AG04450 (cell line): ENCODE measurements around the gene MICB. TPM values are rescaled to one million over a fixed set of nuclear protein-coding genes. Genes with fewer than 3 reads are reported as not detected.
"Not testable (repeated sequence)": the region's sequence is repeated elsewhere in the genome, so short reads cannot be mapped to it uniquely, and the experiment has no call there.

ENCODE experiments used
- CTCF ChIA-PET: fragments of 300-600, 350-600 bp; formaldehyde crosslinking; extraction: SDS; loops from one replicate; lab custom pipeline; 2022; ENCODE audit warnings: antibody characterized with exemption, inconsistent platforms; lab: Charles Lee
- POLR2A ChIA-PET: fragments of 350-600 bp; formaldehyde crosslinking; extraction: SDS; loops from one replicate; lab custom pipeline; 2021; ENCODE audit warnings: antibody characterized with exemption, inconsistent platforms; lab: Yijun Ruan, JAX
- DNase-seq: peaks from one replicate; pipeline ENCODE4 v3.0.0-alpha.2; 2011; ENCODE audit warnings: low read depth, low spot score
- H3K27ac ChIP-seq: one replicate; pipeline ENCODE4 v1.5.1; 2012; ENCODE audit warnings: low read depth, low read length, control low read depth
- H3K27me3 ChIP-seq: one replicate; pipeline ENCODE4 v1.6.0; 2012; ENCODE audit warnings: low read length; ENCODE audit not compliant: control insufficient read depth, insufficient read depth
- H3K4me3 ChIP-seq: 2 replicates; pipeline ENCODE4 v1.5.1; 2011; ENCODE audit warnings: mild to moderate bottlenecking, low read depth, low read length, control low read depth
- H3K9me3 ChIP-seq: 2 replicates; pipeline ENCODE4 v1.5.1; 2012; ENCODE audit warnings: low read length; ENCODE audit not compliant: control insufficient read depth, insufficient read depth
- polyA minus RNA-seq: library from RNA; depleted of rRNA, polyadenylated mRNA; stranded (reverse); fragments of >200 nt; gene quantifications from 2 replicates; pipeline ENCODE4 v1.2.3, GENCODE V29; 2011; rRNA and poly(A)+ RNA removed
- polyA plus RNA-seq: library from polyadenylated mRNA; depleted of rRNA; stranded (reverse); fragments of >200 nt; gene quantifications from 2 replicates; pipeline ENCODE4 v1.2.3, GENCODE V29; 2011; rRNA removed
- TF ChIP-seq, protein P1 (sequence below): IDR thresholded peaks from 2 replicates; pipeline ENCODE4 v1.5.1; 2011; ENCODE audit warnings: low read depth, low read length, control low read depth, inconsistent platforms

The MICB gene
- polyA plus RNA-seq (17.9 and 19.0 TPM in 2 replicates), polyA minus RNA-seq (25.3 and 25.5 TPM in 2 replicates)

DNA sequence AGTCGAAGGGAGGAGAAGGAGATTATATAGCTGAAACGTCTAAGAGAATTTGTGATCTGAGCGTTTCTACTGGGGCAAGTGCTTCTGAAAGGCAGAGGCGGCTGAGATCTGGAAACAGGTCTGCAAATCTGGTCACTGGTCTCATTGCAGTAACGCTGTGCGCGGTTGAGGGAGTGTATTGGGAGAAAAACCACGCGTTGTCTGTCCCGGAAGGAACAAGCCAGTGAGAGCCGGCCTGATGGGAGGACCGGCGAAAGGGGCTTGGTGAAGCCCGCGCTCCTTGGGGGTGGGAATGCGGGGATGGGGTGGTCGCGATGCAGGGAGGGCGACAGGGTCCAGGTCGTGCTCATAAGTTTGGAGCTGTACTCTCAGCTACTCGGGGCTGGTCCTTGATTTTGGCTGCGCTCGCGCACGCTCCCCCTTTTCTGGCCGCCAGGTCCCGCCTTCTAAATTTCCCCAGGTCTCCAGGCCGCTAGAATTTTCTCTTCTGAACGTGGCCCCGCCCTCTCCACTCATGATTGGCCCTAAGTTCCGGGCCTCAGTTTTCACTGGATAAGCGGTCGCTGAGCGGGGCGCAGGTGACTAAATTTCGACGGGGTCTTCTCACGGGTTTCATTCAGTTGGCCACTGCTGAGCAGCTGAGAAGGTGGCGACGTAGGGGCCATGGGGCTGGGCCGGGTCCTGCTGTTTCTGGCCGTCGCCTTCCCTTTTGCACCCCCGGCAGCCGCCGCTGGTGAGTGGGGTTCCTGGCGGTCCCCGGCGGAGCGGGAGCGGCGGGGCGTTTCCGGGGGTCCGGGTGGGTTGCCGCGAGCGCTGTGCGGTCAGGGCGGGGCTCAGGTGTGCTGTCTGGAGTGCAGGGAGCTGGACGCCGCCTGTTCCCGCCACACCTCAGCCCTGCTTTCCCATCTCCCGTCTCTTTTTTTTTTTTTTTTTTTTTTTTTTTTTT lies at the start of gene MICB:
MICB (plus strand) TSS at position 615 of the 946 bp plus-strand sequence; CDS start at position 664, 49 bp downstream.
- peak within 1 kb of the TSS; percentile 3 for H3K27ac ChIP-seq
- CTCF ChIA-PET: interaction anchor here (1.5 kb wide), 1 partner anchor 100 kb away, joined by 6 read pairs; no protein-coding TSS in a partner anchor
- H3K9me3 ChIP-seq: no peaks in the 10 kb centered on the region
- TF ChIP-seq, protein P1, sequence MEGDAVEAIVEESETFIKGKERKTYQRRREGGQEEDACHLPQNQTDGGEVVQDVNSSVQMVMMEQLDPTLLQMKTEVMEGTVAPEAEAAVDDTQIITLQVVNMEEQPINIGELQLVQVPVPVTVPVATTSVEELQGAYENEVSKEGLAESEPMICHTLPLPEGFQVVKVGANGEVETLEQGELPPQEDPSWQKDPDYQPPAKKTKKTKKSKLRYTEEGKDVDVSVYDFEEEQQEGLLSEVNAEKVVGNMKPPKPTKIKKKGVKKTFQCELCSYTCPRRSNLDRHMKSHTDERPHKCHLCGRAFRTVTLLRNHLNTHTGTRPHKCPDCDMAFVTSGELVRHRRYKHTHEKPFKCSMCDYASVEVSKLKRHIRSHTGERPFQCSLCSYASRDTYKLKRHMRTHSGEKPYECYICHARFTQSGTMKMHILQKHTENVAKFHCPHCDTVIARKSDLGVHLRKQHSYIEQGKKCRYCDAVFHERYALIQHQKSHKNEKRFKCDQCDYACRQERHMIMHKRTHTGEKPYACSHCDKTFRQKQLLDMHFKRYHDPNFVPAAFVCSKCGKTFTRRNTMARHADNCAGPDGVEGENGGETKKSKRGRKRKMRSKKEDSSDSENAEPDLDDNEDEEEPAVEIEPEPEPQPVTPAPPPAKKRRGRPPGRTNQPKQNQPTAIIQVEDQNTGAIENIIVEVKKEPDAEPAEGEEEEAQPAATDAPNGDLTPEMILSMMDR: no peak
- H3K4me3 ChIP-seq: peak within 1 kb of the TSS; percentile 71
- POLR2A ChIA-PET: interaction anchor here (0.7 to 1.6 kb wide), 3 partner anchors 19 to 852 kb away, joined by 4 to 11 read pairs (median 6); partner anchors contain the start of gene DDX39B
- no peak for DNase-seq
- no peaks in the 10 kb centered on the region for H3K27me3 ChIP-seq

DNA sequence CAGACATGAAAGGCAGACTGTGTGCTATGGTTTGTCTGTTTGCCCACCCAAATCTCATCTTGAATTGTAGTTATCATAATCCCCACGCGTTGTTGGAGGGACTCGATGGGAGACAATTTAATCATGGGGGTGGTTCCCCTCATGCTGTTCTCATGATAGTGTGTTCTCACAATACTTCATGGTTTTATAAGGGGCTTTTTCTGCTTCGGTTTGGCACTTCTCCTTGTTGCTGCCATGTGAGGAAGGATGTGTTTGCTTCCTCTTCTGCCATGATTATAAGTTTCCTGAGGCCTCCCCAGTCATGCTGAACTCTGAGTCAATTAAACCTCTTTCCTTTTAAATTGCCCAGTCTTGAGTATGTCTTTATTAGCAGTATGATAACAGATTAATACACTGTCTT lies 47.2 kb upstream of the MICB start:
- TF ChIP-seq, protein P1: no peak
- ChIA-PET POLR2A (no interaction called here), CTCF (no interaction called here)
- DNase-seq: no peak
- H3K27me3 ChIP-seq: peaks cover 16% of the 10 kb centered on the region
- H3K4me3 ChIP-seq: no peak overlapping the region
- H3K9me3 ChIP-seq: no peaks in the 10 kb centered on the region
- no peak overlapping the region for H3K27ac ChIP-seq

DNA sequence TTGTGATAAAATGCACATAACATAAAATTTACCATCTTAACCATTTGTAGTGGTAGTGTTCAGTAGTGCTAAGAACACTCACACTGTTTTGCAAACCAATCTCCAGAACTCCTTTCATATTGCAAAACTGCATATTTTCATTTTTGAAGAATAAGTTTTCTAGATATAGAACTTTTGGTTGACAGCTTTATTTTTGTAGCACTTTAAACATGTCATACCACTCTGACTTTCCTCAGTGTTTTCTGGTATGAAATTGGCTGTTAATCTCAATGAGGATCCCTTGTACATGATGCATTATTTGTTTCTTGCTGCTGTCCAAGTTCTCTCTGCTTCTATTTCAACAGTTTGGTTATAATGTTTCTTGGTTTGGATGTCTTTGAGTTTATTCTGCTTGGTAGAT lies 45.1 kb upstream of the MICB start:
- H3K27me3 ChIP-seq: peaks cover 17% of the 10 kb centered on the region
- no peaks in the 10 kb centered on the region for H3K9me3 ChIP-seq
- no peak overlapping the region for H3K27ac ChIP-seq
- CTCF ChIA-PET: no interaction called here
- DNase-seq: no peak
- TF ChIP-seq, protein P1: no peak
- no peak overlapping the region for H3K4me3 ChIP-seq
- POLR2A ChIA-PET: no interaction called here

DNA sequence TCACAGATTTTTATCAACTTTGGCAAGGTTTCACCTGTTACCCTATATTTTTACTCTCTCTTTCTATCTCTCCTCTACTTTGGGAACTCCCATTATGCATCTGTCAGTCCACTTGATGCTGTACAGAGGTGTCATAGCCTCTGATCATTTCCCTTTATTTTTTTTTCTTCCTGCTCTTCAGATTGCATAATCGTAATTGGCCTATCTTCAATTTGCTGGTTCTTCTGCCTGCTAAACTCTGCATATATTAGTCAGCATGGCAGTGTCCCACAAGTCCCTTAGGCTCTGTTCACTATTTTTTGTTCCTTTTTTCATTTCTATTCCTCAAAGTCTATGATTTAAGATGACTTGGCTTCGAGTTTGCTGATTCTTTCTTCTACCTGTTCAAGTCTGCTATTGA lies 44.7 kb upstream of the MICB start:
- no peak for DNase-seq

DNA sequence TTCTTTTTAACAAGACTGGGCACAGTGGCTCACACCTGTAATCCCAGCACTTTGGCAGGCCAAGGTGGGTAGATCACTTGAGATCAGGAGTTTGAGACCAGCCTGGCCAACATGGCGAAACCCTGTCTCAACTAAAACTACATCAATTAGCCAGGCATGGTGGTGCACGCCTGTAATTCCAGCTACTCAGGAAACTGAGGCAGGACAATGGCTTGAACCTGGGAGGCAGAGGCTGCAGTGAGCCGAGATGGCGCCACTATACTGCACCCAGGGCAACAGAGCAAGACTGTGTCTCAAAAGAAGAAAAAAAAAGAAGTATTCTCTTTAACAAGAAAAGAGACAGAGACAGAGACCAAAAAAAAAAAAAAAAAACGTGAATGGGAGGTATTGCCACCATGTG lies 38.1 kb upstream of the MICB start:
- H3K4me3 ChIP-seq, POLR2A ChIA-PET, H3K9me3 ChIP-seq, CTCF ChIA-PET, DNase-seq, H3K27ac ChIP-seq: not testable (repeated sequence)
- H3K27me3 ChIP-seq: peaks cover 20% of the 10 kb centered on the region

More for the DNA sequence above, 44.7 kb upstream of the MICB start:
- no peak overlapping the region for H3K4me3 ChIP-seq
- TF ChIP-seq, protein P1: no peak
- POLR2A ChIA-PET: no interaction called here
- no peak overlapping the region for H3K27ac ChIP-seq
- H3K9me3 ChIP-seq: no peaks in the 10 kb centered on the region
- peaks cover 17% of the 10 kb centered on the region for H3K27me3 ChIP-seq
- CTCF ChIA-PET: no interaction called here
